Lung (tissue), 12 donors: ENCODE results near the gene MYO5C. TPM values are rescaled to one million over a fixed set of nuclear protein-coding genes. Genes with fewer than 3 reads are reported as not detected.
A peak's percentile ranks its signal among the peaks of the same experiment; 100 is the strongest.

Source experiments
- ATAC-seq: fragments of 200-7000 bp; cut with Tn5 transposase; one replicate; pipeline ENCODE4 v1.9.1; 2020; ENCODE audit warnings: moderate number of reproducible peaks; ENCODE audit not compliant: insufficient read depth, low FRiP score
- DNase-seq, 3 donors: peaks; one replicate each; pipeline ENCODE4 v3.0.0-alpha.2; 2013 to 2017
- H3K27ac ChIP-seq, 2 donors: one replicate each; pipeline ENCODE4 v1.5.1; 2013; ENCODE audit warnings: mild to moderate bottlenecking in 2 of 2, moderate library complexity in 2 of 2, control low read depth in 1 of 2, inconsistent platforms in 1 of 2, low read depth in 1 of 2, low read length in 1 of 2
- H3K27me3 ChIP-seq, 3 donors: one replicate each; pipeline ENCODE4 v1.5.1; 2013; ENCODE audit warnings: low read length in 2 of 3; ENCODE audit not compliant: control insufficient read depth in 3 of 3, insufficient read depth in 3 of 3
- H3K36me3 ChIP-seq, 4 donors: one replicate each; pipeline ENCODE4 v1.5.1; 2013; ENCODE audit warnings: low read length in 4 of 4, mild to moderate bottlenecking in 1 of 4, moderate library complexity in 1 of 4; ENCODE audit not compliant: control insufficient read depth in 4 of 4, insufficient read depth in 4 of 4
- H3K4me1 ChIP-seq, 5 donors: one replicate each; pipeline ENCODE4 v1.5.1; 2013; ENCODE audit warnings: low read length in 5 of 5, mild to moderate bottlenecking in 2 of 5, moderate library complexity in 1 of 5; ENCODE audit not compliant: control insufficient read depth in 5 of 5, insufficient read depth in 5 of 5
- H3K4me3 ChIP-seq: one replicate; pipeline ENCODE4 v1.5.1; 2013; ENCODE audit warnings: mild to moderate bottlenecking, control low read depth, moderate library complexity
- H3K9ac ChIP-seq, 2 donors: one replicate each; pipeline ENCODE4 v1.5.1; 2013; ENCODE audit warnings: low read length in 2 of 2, control low read depth in 1 of 2; ENCODE audit not compliant: insufficient read depth in 1 of 2
- H3K9me3 ChIP-seq, 4 donors: one replicate each; pipeline ENCODE4 v1.5.1; 2013; ENCODE audit warnings: low read length in 3 of 4, mild to moderate bottlenecking in 1 of 4, moderate library complexity in 1 of 4; ENCODE audit not compliant: control insufficient read depth in 4 of 4, insufficient read depth in 3 of 4
- CTCF ChIP-seq: IDR thresholded peaks from 2 replicates; pipeline ENCODE4 v1.5.1; 2012; ENCODE audit warnings: mild to moderate bottlenecking; ENCODE audit errors: control extremely low read depth, extremely low read depth
- WGBS, 2 donors: extraction: QIAGEN DNeasy Blood & Tissue Kit; methylation state at CpG; one replicate each; pipeline ENCODE4 v1.1.7; 2013; 5-methylcytosine and 5-hydroxymethylcytosine counted together
- polyA plus RNA-seq, 2 donors: library from polyadenylated mRNA; stranded (reverse); fragments of 200-250 nt; gene quantifications; one replicate each; pipeline ENCODE4 v1.2.1, GENCODE V29; 2013
- total RNA-seq, 2 donors: library from RNA; depleted of rRNA in 1 of 2; stranded (reverse); fragments of >200 nt in 1 of 2; gene quantifications; one replicate each; pipeline ENCODE4 v1.2.1, GENCODE V29; 2014 to 2021
- donor health status: control.
- donor health status: control.
- donor health status: Bipolar disorder and iron deficiency.
- donor health status: healthy.
- donor health status: DM: yes; HTN: yes; CAD: no.

MYO5C gene
- total and polyA plus RNA-seq, 4 donors = 11.1 to 70.1 (median 40.0) TPM

GRCh38 chr15:52150043-52150825, 145.4 kb downstream of the MYO5C start:
- no peak for TF ChIP-seq CTCF
- DNase-seq (no peak), ATAC-seq (no peak)
- Histone ChIP-seq H3K36me3 (peaks cover 0 to 22% (median 3%) of the 10 kb centered on the region in 4 donors), H3K4me3 (no peak overlapping the region), H3K4me1 (no peaks in the 10 kb centered on the region), H3K27me3 (no peaks in the 10 kb centered on the region), H3K9me3 (peaks cover 0 to 2% (median 0%) of the 10 kb centered on the region in 4 donors), H3K27ac (no peak overlapping the region), H3K9ac (peak overlapping the region in 1 of 2 donors; percentile 25)
- WGBS, 2 donors = 81 to 88% methylated on average over 9 of the region's 9 CpGs

GRCh38 chr15:52148403-52148802, 147.2 kb downstream of the MYO5C start:
- Histone ChIP-seq H3K27ac (no peak overlapping the region), H3K27me3 (no peaks in the 10 kb centered on the region), H3K36me3 (peaks cover 0 to 22% (median 5%) of the 10 kb centered on the region in 4 donors), H3K4me1 (no peaks in the 10 kb centered on the region), H3K9ac (no peak overlapping the region), H3K9me3 (peaks cover 0 to 4% (median 0%) of the 10 kb centered on the region in 4 donors), H3K4me3 (no peak overlapping the region)
- no peak for ATAC-seq
- DNase-seq = no peak
- TF ChIP-seq CTCF = no peak
- WGBS, 2 donors = 97 to 98% methylated on average over 5 of the region's 5 CpGs

GRCh38 chr15:52146776-52147175, 148.8 kb downstream of the MYO5C start:
- H3K9me3 ChIP-seq = peaks cover 0 to 2% (median 0%) of the 10 kb centered on the region in 4 donors
- ATAC-seq (no peak), DNase-seq (no peak)
- H3K9ac ChIP-seq = no peak overlapping the region
- no peak overlapping the region for H3K4me3 ChIP-seq
- no peaks in the 10 kb centered on the region for H3K27me3 ChIP-seq
- H3K36me3 ChIP-seq = peaks cover 0 to 19% (median 5%) of the 10 kb centered on the region in 4 donors
- H3K4me1 ChIP-seq = no peaks in the 10 kb centered on the region
- 85% methylated on average over 3 of the region's 3 CpGs for WGBS, 2 donors
- H3K27ac ChIP-seq = no peak overlapping the region
- no peak for TF ChIP-seq CTCF
